ENCODE results near the gene KIFC1. TPM values are rescaled to one million over a fixed set of nuclear protein-coding genes. Genes with fewer than 3 reads are reported as not detected.
A peak's percentile ranks its signal among the peaks of the same experiment; 100 is the strongest.
"Not testable (repeated sequence)": the region's sequence is repeated elsewhere in the genome, so short reads cannot be mapped to it uniquely, and the experiment has no call there.

Gene KIFC1
- total RNA-seq, 1 experiment from 2014 or later, result 105 TPM

DNA sequence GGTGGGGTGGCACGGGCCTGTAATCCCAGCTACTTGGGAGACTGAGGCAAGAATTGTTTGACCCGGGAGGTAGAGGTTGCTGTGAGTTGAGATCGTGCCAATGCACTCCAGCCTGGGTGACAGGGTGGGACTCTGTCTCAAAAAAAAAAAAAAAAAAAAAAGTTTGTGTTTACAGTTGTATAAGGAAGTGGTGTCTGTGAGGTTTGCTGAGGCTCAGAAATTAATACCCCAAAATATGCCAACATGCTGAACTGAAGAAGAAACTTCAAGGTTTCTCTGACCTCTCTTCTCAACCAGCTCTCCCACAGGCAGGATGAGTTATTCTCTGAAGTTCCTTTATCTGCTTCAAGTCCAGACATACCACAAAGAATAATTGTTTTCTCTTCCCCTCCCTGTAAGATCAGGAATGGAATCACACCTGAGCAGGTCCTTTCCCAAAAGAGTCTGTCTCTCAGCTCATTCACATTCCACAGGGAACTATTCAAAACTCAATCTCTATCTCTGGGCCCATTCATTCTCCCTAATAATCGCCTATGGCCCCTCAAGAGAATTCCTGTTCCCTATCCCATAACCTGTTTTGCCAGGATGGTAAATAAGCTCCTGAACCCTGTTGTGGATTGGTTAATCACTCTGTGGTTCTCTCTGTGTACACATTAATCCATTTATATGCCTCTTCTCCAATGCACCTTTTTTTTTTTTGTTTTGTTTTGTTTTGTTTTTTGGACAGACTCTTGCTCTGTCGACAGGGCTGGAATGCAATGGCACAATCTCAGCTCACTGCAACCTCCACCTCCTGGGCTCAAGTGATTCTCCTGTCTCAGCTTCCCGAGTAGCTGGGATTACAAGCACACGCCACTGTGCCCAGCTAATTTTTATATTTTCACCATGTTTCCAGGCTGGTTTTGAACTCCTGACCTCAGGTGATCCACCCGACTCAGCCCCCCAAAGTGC is 17.4 kb upstream of the KIFC1 start:
- no peak for DNase-seq (ENCODE audit: low read depth)

DNA sequence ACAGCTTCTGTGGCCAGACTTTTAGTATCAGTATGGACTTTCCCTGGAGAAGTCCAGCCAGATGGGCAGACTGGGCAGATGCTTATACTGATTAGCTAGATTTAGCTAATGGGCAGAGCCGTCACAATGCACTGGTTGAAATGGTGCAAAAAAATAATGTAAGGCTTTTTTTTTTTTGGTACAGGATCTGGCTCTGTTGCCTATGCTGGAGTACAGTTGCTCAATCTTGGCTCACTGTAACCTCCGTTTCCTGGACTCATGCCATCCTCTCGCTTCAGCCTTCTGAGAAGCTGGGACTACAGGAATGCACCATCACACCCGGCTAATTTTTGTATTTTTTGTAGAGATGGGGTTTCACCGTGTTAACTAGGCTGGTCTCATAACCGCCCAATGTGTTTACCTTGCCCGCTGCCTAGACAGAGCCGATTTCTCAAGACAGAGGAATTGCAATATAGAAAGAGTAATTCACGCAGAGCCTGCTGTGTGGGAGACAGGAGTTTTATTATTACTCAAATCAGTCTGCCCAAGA is 16.4 kb upstream of the KIFC1 start:
- DNase-seq (ENCODE audit: low read depth), result peak; percentile 61

DNA sequence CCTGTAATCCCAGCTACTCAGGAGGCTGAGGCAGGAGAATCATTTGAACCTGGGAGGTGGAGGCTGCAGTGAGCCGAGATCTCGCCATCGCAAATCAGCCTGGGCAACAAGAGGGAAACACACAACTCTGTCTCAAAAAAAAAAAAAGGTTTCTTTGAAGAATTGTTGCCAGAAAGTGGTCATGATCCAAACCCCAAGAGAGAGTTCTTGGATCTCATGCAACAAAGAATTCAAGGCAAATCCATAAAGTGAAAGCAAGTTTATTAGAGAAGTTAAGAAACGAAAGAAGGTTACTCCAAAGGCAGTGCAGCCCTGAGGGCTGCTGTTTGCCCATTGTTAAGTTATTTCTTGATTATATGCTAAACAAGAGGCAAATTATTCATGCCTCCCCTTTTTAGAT is 14.5 kb upstream of the KIFC1 start:
- DNase-seq (ENCODE audit: low read depth), result no peak

DNA sequence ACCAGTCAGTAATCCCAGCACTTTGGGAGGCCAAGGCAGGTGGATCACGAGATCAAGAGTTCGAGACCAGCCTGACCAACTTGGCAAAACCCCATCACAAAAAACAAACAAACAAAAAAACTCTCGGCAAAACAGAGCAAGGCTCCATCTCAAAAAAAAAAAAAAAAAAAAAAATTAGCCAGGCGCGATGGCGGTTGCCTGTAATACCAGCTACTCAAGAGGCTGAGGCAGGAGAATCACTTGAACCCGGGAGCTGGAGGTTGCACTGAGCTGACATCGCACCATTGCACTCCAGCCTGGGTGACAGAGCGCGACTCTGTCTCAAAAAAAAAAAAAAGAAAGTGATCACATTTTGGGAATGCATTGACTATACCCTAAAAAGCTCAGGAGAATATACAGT is 12.4 kb upstream of the KIFC1 start:
- DNase-seq (ENCODE audit: low read depth), result not testable (repeated sequence)

DNA sequence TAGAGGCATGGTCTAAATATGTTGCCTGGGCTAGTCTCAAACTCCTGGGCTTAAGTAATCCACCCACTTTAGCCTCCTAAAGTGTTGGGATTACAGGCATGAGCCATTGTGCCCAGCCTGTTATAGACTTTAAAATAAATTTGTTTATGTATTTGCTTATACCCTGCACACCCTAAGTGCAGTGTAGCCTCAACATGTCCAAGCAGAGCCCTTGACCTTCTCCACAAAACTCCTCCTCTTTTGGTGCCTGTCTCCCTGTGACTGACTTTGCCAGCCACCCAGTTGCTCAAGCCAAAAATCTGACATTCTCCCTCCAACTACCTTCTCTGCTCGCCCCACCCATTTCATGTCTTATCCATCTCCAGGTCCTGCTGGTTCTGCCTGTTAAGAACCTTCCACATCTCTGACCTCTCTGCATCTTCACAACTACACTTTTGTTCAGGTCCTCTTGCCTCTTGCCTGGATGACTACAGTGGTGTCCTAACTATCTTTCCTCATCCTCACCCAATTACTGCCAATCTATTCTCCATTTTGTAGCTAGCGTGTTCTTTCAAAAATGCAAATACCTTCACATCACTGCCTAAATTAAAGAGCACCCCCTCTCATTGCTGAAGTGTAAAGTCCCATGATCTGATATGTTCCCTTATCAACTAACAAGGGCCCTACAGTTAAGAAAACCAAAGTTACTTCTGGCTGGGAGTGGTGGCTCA is 11.2 kb upstream of the KIFC1 start:
- DNase-seq (ENCODE audit: low read depth), result no peak

DNA sequence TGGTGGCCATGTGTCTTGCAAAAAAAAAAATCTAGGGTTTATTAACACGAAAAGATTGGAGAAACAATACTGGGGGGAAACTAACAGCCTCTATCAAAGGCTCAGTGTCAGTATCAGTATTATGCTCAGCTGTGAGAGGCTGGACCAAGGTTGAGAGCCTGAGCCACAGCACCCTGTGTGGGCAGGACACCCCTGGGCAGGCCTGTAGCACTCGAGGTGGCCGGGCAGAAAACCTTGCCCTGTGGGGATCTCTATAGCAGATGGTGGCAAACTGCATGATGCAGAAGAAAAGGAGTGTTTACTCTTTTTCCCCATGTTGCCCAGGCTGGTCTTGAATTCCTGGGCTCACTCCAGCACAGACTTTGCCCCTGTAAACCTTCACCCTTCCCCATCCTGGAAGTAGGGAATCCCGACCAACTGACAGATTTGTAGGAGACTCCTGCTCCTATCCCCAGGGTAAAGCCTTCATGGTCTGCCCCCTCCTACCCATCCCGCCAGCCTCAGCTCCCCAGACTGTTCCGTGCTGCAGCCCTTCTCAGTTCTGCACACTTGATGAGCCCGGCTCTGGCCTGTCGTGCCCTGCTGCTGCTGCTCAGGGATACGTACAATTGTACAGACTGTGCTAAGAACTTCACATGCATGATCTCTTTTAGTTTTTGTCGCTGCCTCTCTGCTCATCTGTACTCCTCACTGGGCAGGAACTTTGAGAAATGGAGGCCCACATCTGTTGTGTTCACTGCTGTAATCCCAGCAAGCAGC is 8.0 kb upstream of the KIFC1 start:
- no peak for DNase-seq (ENCODE audit: low read depth)

DNA sequence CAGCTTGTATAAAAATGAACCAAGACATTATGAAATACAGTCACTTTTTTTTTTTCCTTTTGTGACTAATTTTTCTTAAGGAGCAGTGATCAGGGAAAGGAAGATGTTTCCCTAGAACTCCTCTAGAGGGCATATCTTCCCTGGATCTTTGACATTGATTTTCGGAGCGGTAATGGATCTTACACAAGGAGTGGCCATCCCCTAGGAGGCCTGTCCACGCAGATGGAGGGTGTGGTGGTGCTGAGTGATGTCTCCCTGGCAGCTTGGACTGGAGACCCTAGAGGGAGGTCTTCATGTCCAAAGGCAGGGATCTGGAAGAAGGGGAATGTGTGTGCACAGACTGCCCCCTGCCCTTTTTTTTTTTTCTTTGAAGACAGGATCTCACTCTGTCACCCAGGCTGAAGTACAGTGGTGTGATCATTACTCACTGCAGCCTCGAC is 7.0 kb upstream of the KIFC1 start:
- peak; percentile 76 for DNase-seq (ENCODE audit: low read depth)

DNA sequence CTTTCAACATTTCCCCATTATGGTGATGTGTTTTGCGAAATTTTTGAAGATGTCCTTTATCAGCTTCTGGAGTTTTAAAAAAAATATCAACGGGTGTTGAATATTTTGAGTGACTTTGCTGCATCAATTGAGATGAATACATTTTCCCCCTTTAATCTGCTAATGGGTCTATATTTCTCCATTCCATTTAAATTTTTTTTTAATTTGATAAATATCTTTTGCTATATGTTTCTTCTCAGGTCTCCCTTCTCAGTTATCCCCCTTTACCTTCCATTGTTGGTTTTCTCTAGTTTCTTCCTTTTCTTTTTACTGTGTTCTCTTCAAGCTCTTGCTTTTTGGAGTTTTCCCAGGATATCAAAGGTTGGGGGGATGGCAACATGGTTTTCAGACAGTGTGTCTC is 1.4 kb upstream of the KIFC1 start:
- DNase-seq (ENCODE audit: low read depth), result no peak

DNA sequence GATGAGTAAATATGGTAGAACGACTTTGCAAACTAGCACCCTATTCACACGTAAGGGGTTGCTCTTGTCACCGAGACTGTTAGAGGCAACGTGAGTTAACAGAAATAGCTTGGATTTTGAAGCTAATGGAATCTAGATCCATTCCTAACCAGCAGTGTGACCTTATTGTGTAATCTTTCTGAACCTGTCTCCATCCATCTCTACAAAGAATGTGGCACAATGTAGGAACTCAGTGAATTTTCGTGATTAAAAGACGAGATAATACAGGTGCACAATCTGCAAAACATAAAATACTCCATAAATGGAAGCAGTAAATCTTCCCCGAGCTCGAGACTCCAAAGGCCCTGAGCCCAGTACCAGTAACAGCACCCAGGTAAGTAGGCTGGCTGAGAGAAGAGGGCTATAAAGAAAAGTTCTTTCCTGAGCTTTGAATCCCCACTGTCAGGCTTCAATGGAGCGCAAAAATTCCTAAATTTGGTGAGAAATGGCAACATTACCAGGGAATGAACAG is 801 bp upstream of the KIFC1 start:
- DNase-seq (ENCODE audit: low read depth), result no peak

DNA sequence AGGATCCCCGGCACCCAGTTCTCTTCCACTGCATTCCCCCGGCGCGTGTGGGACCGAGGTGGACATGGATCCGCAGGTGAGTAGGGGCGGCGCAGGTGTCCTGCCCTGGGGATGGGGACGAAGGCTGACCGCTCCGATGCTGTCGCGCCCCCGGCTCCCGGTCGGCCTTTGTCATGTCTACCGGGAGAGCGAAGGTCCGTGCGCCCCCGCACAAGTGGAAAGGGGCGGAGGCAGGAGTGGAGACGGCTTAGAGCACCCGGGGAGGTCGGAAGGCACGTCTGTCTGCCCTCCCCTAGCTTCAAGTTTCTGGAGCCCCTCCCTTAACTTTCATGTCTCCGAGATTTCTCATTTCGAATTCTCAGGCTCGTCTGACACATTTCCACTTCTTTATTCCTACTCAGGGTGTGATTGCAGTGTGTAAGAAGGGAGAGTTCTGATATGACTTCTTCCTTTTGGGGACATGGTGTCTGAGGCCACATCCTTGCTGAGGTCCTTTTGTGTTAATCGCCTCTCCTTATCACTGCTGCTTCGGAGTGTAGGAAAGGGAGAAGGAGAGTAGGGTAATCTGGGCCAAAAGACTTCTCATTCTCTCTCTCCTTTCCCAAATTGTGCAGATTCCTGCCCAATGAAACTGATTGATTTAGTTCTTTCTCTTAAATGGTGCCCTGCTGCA is 435 bp downstream of the KIFC1 start:
- peak; percentile 21 for DNase-seq (ENCODE audit: low read depth)

DNA sequence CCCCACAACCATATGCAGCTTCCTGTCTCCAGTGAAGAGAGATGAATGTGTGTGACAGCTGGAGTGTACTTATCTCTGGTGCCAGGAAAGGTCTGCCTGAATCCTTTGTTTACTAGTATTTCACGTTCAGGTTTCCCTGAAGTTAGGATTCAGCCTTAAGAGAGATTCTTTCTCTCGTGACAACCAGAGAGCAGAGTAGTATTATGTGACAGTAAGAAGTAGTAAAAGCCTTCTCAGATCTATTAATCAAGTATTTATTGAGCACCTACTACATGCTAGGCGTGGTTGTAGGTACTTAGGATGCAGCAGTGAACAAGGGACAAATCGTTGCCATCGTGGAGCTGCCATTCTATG is 949 bp downstream of the KIFC1 start:
- DNase-seq (ENCODE audit: low read depth), result no peak

DNA sequence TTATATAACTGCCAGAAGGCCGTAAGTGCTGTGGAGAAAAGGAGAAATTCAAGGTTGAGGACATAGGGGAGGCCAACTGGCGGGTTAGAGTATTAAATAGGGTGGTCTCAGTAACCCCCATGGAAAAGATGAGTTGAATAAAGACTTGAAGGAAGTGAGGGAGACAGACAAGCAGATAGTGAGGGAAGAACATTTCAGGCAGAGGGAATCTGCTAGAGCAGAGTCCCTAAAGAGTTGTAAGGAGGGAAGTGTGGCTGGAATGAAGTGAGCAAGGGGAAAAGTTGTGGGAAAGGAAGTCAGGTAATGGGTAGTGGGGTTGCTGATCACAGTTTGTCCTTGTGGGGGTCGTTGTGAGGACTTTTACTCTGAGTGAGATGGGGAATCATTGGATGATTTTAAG is 1.4 kb downstream of the KIFC1 start:
- DNase-seq (ENCODE audit: low read depth), result no peak

DNA sequence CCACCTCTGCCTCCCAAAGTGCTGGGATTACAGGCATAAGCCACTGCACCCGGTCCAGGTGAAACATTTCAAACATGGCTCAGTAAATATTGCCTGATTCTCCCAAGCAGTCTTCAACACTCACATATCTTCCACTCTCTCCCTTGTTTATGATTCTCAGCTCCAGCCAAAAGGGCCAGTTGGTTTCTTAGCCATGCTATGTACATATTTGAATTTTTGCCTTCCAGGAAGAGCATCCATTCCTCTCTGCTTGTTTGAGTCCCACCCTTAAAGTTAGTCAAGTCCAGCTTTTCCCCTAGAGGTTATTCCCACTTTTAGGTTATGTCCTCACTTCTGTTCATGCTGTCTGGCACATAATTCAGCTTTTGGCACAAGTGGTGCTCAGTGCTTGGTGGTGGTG is 5.9 kb downstream of the KIFC1 start:
- DNase-seq (ENCODE audit: low read depth), result no peak

DNA sequence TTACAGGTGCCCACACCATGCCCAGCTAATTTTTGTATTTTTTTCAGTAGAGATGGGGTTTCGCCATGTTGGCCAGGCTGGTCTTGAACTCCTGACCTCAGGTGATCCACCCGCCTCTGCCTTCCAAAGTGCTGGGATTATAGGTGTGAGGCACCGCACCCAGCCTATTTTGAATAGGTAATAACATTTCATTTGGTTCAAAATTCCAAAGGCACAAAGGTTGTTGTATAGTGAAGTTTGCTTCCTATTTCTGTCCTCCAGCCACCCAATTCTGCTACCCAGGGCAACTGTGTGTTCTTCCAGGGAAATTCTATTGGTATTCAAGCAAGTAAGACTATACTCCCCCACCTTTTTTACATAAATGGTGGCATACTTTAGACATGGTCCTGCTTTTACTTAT is 7.0 kb downstream of the KIFC1 start:
- not testable (repeated sequence) for DNase-seq (ENCODE audit: low read depth)

DNA sequence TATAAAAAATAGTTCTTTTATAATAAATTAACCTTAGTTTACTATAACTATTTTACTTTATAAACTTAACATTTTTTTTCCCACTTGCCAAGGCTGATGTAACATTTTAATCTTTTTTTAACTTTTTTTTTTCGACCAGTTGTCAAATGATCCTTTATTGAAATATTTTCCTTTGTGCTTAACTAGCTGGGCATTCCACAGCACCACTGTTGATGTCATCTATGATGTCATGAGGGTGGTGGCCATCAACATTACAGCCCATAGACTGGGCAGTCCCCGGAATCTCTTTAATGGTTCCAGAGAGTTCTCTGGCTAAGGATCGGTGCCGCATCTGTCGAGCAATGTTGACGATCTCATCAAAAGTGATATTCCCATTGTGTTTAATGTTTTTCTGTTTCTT is 8.3 kb downstream of the KIFC1 start:
- DNase-seq (ENCODE audit: low read depth), result not testable (repeated sequence)

DNA sequence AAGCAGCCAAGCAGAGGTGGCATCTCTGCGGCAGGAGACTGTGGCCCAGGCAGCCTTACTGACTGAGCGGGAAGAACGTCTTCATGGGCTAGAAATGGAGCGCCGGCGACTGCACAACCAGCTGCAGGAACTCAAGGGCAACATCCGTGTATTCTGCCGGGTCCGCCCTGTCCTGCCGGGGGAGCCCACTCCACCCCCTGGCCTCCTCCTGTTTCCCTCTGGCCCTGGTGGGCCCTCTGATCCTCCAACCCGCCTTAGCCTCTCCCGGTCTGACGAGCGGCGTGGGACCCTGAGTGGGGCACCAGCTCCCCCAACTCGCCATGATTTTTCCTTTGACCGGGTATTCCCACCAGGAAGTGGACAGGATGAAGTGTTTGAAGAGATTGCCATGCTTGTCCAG is 13.3 kb downstream of the KIFC1 start:
- DNase-seq (ENCODE audit: low read depth), result no peak

DNA sequence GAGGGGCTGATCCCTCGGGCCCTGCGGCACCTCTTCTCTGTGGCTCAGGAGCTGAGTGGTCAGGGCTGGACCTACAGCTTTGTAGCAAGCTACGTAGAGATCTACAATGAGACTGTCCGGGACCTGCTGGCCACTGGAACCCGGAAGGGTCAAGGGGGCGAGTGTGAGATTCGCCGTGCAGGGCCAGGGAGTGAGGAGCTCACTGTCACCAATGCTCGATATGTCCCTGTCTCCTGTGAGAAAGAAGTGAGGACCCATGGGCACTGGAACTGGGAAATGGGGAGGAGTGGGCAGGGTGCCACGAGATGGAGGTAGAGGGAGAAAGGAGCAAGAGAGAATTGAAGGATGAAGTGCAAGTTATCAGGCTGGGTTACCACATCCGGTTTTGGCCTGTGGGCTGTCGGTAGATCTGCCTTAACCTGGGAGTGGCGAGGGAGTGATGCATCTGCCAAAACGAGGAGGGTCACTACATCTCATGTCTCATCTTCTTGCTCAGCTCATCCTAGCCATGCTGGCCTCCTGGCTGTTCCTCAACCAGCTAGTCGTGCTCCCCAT is 13.8 kb downstream of the KIFC1 start:
- DNase-seq (ENCODE audit: low read depth), result peak; percentile 16

DNA sequence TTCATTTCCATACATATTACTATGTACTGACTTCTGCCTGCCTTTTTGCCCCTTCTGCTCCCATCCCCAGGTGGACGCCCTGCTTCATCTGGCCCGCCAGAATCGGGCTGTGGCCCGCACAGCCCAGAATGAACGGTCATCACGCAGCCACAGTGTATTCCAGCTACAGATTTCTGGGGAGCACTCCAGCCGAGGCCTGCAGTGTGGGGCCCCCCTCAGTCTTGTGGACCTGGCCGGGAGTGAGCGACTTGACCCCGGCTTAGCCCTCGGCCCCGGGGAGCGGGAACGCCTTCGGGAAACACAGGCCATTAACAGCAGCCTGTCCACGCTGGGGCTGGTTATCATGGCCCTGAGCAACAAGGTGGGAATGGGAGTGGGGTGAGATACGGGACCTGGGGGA is 14.5 kb downstream of the KIFC1 start:
- DNase-seq (ENCODE audit: low read depth), result no peak

DNA sequence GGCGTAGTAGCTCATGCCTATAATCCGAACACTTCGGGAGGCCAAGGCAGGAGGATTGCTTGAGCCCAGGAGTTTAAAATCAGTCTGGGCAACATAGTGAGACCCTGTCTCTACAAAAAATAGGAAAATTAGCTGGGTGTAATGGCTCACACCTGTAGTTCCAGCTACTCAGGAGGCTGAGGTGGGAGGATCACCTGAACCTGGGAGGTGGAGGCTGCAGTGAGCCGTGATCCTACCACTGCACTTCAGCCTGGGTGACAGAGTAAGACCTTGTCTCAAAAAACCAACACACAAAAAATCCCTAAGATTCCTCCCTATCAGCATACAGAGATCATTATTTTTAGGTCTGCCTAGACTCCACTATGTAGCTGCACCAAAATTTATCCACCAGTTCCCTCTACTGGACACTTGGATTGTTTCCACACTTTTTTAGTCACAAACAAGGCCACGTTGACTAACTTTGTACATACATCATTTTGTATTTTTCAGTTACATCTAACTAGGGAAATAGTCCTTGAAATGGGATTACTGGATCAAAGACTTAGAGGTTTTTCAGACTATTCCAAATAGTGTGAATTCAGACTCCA is 15.6 kb downstream of the KIFC1 start:
- no peak for DNase-seq (ENCODE audit: low read depth)

DNA sequence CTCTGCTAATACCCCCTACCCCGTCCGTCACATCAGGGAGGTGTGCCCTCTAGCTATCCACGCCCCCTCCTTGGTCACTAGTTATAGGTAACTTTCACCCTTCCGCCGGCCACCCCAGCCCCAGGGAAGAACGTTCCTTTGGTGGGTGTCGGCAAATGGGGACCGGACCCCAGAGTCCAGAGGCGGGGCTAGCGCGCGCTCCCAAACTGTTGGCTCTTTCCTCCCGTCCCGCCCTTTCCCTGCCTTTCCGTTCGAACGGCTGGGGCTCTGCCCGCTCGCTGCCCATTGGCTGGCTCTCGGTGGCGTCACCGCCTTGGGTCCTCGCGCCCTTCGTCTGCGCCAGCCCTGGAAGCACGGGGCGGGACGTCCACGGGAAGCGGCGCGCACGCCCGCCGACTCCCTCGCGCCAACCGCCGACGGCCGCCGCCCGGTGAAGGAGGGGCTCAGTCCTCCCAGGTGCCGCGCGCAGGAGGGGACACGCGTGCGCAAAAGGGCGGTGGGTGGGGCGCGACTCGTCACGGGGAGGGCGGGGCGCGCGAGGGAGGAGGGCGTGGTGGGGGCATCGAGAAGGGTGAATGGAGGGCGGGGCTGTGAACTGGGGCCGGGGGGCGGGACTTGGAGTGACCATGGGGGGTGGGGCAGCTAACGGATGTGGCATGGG is 18.6 kb downstream of the KIFC1 start:
- DNase-seq (ENCODE audit: low read depth), result peak; percentile 98
